GM12873 (cell line): ENCODE data around the gene NCAM2.

Experiments
- TF ChIP-seq, protein P1 (sequence below): IDR thresholded peaks from 2 replicates; pipeline ENCODE4 v1.5.1; 2012; ENCODE audit warnings: low read depth, mild to moderate bottlenecking, moderate library complexity, low read length, control low read depth; ENCODE audit not compliant: insufficient read depth; ENCODE audit errors: missing control alignments

The NCAM2 gene

DNA sequence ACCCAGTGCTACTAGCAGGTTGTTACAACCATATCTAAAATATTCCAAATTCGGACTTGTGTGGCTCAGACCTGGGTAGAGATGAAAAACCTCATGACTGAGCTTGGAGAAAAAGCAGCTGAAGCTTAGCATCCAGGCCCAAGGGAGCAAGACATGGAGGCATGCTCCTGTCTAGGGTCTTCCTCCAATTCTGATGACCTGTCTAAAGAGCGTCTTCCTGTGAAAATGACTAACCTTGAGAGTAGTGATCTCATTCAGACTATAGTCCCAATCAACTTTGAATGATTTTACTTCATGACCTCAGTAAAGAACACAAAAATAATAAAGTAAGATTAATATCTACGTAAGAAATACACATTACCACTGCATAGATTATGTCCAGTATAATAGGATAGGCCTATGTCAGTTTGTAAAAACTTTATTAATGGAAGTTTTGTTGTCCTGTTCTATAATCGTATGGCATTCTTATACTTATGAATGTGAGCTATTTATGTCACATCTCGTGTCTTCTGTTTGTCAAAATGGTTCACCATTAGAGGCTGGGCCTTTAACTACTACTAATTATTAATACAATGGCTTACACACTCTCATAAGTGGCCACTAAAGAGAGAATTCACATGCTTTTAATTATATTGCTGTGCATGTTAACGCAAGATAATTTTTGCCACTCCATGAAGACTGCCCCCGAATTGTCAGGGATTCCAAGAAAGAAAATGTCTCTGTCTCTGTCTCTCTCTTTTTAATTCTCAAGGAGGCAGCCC lies 201.3 kb downstream of the NCAM2 start:
- TF ChIP-seq, protein P1, sequence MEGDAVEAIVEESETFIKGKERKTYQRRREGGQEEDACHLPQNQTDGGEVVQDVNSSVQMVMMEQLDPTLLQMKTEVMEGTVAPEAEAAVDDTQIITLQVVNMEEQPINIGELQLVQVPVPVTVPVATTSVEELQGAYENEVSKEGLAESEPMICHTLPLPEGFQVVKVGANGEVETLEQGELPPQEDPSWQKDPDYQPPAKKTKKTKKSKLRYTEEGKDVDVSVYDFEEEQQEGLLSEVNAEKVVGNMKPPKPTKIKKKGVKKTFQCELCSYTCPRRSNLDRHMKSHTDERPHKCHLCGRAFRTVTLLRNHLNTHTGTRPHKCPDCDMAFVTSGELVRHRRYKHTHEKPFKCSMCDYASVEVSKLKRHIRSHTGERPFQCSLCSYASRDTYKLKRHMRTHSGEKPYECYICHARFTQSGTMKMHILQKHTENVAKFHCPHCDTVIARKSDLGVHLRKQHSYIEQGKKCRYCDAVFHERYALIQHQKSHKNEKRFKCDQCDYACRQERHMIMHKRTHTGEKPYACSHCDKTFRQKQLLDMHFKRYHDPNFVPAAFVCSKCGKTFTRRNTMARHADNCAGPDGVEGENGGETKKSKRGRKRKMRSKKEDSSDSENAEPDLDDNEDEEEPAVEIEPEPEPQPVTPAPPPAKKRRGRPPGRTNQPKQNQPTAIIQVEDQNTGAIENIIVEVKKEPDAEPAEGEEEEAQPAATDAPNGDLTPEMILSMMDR: no peak

DNA sequence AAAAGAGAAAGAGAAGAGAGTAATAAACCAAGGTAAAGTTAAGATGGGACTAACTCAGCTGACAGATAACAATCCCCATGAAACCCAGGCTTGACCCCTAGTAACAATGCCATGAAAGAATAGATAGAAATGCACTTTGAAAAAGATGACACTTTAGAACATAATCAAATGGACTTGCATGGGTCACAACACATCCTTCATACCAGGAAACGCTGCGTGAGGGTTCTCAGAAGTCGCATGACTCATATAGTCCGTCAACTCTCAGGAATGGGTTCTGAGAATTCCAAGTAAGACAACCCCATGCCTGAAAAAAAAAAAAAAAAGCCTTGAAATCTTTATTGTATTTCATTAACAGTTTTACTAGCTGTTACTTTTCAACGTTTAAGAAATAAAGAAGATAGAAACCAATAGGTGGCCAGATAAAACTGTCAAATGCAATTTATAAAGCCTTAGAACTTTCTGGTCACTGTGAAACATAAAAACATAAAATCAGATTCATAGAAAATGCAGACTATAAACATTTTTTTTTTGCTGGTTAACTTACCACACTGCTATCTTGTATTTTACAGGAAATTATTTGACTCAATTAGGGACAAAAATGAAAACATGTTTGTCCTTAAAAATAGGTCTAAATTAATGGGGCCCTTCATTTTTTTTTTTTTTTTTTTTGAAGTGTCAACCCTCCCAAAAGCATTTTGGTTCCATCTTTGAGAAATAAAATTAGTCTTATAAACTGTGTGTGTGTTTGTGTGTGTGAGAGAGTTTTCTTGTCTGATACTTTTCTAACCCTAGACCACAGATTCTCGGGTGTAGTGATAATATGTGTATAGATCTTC lies 202.1 kb downstream of the NCAM2 start:
- TF ChIP-seq, protein P1: no peak

DNA sequence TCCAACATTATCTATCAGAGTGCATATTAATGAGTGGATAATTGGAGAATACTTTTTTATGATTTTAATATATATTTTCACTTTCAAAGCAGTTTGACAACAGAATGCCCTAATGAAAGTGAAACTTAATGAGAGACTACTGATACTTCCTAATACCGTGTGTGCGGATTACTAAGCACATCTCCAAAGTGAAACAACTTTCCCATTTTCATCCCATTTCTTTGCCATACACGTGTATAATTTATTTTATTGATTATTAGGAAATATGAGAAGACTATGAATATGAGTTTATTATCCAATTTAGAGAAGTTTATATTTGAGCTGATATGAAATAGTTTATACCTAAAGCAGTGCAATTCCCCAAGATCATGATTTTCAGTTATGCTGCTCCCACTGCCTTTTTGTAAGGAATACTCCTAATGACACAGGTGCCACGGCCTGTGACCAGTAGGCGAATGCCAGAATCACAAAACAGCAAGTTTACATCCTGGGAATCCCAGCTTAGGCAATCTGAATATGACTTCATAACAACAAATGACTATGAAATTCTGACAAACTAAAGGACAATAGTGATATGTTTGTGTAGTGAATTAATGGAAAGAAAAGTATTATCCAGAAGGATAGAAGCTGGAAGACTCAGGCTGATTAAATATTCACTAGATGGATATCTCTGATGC lies 202.9 kb downstream of the NCAM2 start:
- TF ChIP-seq, protein P1: no peak

DNA sequence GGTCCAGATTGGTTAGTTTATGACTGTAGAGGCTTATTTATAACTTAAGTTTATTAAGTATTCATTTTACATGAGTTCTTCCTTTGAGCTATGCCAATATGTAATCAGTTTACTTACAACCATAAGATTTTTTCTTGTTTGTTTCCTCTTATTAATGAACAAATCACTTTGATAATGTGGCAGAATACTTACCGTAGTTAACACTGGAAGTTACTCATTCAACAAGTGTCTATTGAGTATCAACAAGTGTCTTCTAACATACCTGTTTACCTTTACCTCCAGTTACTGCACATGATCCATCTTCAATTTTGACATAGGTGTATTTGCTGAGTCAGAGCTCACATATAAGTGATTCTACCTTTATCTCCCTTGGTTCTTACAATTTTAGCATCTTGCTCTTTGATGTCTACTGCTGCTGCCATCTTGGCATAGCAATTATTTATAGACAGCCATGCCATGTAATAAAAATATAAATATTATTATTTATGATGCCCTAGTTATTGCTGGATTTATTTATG lies 205.7 kb downstream of the NCAM2 start:
- TF ChIP-seq, protein P1: no peak

DNA sequence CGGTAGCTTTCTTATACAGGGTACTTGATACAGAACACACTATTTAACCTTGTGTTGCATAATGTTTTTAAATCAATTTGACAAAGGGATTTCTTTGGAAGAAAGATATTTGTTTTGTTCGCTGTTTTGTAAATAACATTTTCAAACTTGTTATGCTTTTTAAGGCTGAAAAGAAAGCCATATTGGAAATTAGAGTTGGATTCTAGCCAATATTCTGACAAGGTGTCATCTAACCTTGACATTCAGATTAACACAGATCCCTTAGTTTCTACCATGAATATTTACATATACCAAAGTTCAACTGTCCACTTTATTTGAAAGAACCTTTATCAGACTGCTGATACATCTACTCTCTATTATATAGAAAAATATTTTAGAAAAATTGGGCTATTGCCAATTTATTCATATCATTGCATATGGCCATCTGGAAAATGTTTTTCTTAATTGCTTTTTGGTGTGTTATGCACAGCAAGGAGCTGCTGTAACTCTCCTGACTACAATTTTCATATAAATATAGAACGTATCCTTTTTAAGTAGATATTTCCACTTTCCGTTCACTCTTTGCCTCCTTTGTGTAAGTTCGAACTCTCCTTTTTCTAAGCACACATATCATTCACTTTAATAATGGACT lies 206.3 kb downstream of the NCAM2 start:
- TF ChIP-seq, protein P1: no peak

DNA sequence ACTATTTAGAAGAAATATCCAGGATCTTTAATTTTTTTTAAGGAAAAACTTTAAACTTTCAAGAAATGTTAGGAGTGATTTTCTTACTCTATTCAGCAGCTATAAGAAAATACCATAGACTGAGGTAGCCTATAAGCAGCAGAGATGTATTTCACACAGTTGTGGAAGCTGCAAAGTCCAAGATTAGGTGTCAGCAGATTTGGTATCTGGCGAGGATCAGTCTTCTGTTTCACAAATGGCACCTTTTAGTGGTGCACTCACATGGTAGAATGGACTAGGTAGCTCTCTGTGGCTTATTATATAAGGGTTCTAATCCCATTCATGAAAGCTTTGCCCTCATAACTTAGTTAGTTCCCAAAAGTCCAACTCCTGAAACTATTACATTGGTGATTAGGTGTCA lies 207.4 kb downstream of the NCAM2 start:
- TF ChIP-seq, protein P1: no peak
